KMS-11 (cell line): ENCODE data around the gene CTU2.

ENCODE experiments used
- H2AFZ ChIP-seq: fragments of 200-600 bp; sonication (generic); 2 replicates; pipeline ENCODE4 v1.6.1; 2016; ENCODE audit warnings: antibody characterized with exemption, mixed run types, low read depth
- H3K27ac ChIP-seq: fragments of 200-600 bp; sonication (generic); 2 replicates; pipeline ENCODE4 v1.6.1; 2016; ENCODE audit warnings: mild to moderate bottlenecking, mixed run types
- H3K27me3 ChIP-seq: fragments of 200-600 bp; sonication (generic); 2 replicates; pipeline ENCODE4 v1.6.1; 2017; ENCODE audit warnings: mild to moderate bottlenecking, low read depth, mixed run types, moderate library complexity; ENCODE audit not compliant: insufficient read depth
- H3K36me3 ChIP-seq: fragments of 200-600 bp; sonication (generic); 2 replicates; pipeline ENCODE4 v1.6.1; 2017; ENCODE audit warnings: mild to moderate bottlenecking, mixed run types; ENCODE audit not compliant: insufficient read depth
- H3K4me1 ChIP-seq: fragments of 200-600 bp; sonication (generic); 2 replicates; pipeline ENCODE4 v1.6.1; 2016; ENCODE audit warnings: mild to moderate bottlenecking, low read depth, mixed run types; ENCODE audit not compliant: poor library complexity, severe bottlenecking
- H3K4me2 ChIP-seq: fragments of 200-600 bp; sonication (generic); 2 replicates; pipeline ENCODE4 v1.7.0; 2016; ENCODE audit warnings: mild to moderate bottlenecking, mixed run types
- H3K4me3 ChIP-seq: fragments of 200-600 bp; sonication (generic); IDR thresholded peaks from 2 replicates; pipeline ENCODE4 v1.6.1; 2017; ENCODE audit warnings: low read depth, low read length, mixed read lengths; ENCODE audit not compliant: insufficient read depth
- H3K79me2 ChIP-seq: fragments of 200-600 bp; sonication (generic); 2 replicates; pipeline ENCODE4 v1.6.1; 2016; ENCODE audit warnings: low read depth, mixed run types; ENCODE audit not compliant: insufficient read depth
- H3K9ac ChIP-seq: fragments of 200-600 bp; sonication (generic); 2 replicates; pipeline ENCODE4 v1.6.1; 2016; ENCODE audit warnings: mild to moderate bottlenecking, mixed run types
- H4K20me1 ChIP-seq: fragments of 200-600 bp; sonication (generic); 2 replicates; pipeline ENCODE4 v1.6.1; 2016; ENCODE audit warnings: mild to moderate bottlenecking, mixed run types; ENCODE audit not compliant: insufficient read depth
- TF ChIP-seq, protein P1 (sequence below): fragments of 200-600 bp; sonication (generic); conservative IDR thresholded peaks from 2 replicates; pipeline ENCODE4 v1.6.1; 2017; ENCODE audit warnings: low read depth, mild to moderate bottlenecking, antibody characterized with exemption, low read length, moderate library complexity, mixed read lengths

Gene CTU2

DNA sequence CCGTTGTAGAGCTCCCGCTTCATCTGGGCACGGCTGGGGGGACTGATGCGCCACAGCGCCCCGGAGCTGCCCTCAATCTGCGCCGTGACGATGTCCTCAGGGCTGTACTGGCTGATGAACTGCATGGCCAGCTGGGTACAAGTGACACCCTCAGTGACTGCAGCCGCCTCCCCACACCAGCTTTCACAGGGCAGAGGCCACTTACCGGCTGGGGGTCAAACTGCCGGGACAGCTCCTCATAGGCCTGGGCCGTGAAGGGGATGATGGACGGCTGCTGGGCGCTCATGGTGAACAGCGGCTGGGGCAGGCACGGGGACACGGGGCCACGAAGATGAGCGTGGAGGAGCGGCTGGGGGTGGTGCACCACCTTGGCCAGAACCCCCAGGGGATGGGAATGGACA lies 10.3 kb downstream of the CTU2 start:
- Histone ChIP-seq H3K4me3 (no peak overlapping the region), H4K20me1 (no peaks in the 10 kb centered on the region), H3K36me3 (peaks cover 14% of the 10 kb centered on the region), H3K27ac (no peak overlapping the region), H3K79me2 (no peaks in the 10 kb centered on the region), H3K4me1 (no peaks in the 10 kb centered on the region), H3K27me3 (no peaks in the 10 kb centered on the region), H2AFZ (no peak overlapping the region), H3K4me2 (no peak overlapping the region), H3K9ac (no peak overlapping the region)
- TF ChIP-seq, protein P1, sequence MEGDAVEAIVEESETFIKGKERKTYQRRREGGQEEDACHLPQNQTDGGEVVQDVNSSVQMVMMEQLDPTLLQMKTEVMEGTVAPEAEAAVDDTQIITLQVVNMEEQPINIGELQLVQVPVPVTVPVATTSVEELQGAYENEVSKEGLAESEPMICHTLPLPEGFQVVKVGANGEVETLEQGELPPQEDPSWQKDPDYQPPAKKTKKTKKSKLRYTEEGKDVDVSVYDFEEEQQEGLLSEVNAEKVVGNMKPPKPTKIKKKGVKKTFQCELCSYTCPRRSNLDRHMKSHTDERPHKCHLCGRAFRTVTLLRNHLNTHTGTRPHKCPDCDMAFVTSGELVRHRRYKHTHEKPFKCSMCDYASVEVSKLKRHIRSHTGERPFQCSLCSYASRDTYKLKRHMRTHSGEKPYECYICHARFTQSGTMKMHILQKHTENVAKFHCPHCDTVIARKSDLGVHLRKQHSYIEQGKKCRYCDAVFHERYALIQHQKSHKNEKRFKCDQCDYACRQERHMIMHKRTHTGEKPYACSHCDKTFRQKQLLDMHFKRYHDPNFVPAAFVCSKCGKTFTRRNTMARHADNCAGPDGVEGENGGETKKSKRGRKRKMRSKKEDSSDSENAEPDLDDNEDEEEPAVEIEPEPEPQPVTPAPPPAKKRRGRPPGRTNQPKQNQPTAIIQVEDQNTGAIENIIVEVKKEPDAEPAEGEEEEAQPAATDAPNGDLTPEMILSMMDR: no peak

GRCh38 chr16:88718178-88718577 lies 11.9 kb downstream of the CTU2 start:
- TF ChIP-seq, protein P1: no peak
- Histone ChIP-seq H3K4me1 (no peaks in the 10 kb centered on the region), H3K4me2 (no peak overlapping the region), H3K4me3 (no peak overlapping the region), H3K9ac (no peak overlapping the region), H3K27me3 (no peaks in the 10 kb centered on the region), H3K27ac (no peak overlapping the region), H2AFZ (no peak overlapping the region), H3K79me2 (no peaks in the 10 kb centered on the region), H3K36me3 (peaks cover 14% of the 10 kb centered on the region), H4K20me1 (no peaks in the 10 kb centered on the region)

DNA sequence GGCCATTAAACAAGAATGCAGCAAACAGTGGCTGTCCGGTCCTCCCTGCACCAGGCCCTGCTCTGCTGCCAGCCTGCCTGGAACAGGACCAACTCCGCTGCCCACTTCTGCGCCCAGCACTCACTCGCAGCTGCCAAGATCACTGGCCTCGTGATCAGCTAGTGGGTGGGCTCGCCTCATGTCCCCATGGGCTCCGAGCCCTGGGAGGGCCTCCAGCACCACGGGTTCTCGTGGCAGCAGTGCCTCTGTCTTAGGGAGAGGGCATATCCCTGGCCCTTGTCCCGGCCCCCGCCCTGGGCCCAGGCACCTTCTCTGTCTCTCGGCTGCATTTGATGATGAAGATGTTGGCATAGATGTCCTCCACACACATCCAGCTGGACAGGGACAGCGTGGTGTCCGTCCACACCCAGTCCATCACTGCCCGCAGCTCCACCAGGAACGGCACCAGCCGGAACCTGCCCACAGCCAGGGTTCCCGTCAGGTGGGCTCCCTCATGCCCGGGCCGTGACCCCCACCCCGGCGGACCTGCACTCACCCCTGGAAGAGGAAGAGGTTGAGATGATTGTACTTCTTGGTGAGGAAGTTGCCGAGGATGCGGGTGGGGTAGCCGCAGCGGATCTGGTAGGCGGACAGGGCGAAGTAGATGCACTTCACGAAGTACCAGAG lies 13.1 kb downstream of the CTU2 start:
- H3K27me3 ChIP-seq: no peaks in the 10 kb centered on the region
- no peaks in the 10 kb centered on the region for H4K20me1 ChIP-seq
- H3K4me2 ChIP-seq: no peak overlapping the region
- H3K27ac ChIP-seq: no peak overlapping the region
- H3K4me3 ChIP-seq: no peak overlapping the region
- H3K79me2 ChIP-seq: no peaks in the 10 kb centered on the region
- TF ChIP-seq, protein P1: no peak
- H3K4me1 ChIP-seq: no peaks in the 10 kb centered on the region
- no peak overlapping the region for H3K9ac ChIP-seq
- H3K36me3 ChIP-seq: peaks cover 14% of the 10 kb centered on the region
- no peak overlapping the region for H2AFZ ChIP-seq

DNA sequence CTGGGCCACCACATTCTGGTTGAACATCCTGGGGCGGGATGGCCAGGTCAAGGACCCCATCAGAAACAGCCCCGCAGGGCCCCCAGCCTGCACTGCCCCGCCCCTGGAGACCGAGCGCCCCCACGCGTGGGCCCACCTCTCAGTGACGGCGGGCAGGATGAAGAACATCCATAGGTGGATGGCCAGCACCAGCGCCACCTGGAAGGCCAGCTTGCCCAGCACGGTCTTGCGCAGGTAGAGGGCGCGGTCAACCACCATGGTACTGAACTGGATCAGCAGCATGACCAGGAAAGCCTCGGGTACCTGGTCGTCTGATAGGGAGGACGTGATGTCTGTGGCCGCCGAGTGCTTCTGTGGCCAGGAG lies 13.6 kb downstream of the CTU2 start:
- no peak overlapping the region for H3K4me3 ChIP-seq
- H2AFZ ChIP-seq: no peak overlapping the region
- H4K20me1 ChIP-seq: no peaks in the 10 kb centered on the region
- no peak overlapping the region for H3K4me2 ChIP-seq
- no peak overlapping the region for H3K9ac ChIP-seq
- H3K27me3 ChIP-seq: no peaks in the 10 kb centered on the region
- TF ChIP-seq, protein P1: no peak
- peaks cover 14% of the 10 kb centered on the region for H3K36me3 ChIP-seq
- H3K4me1 ChIP-seq: no peaks in the 10 kb centered on the region
- no peak overlapping the region for H3K27ac ChIP-seq
- no peaks in the 10 kb centered on the region for H3K79me2 ChIP-seq
